SK-N-SH treated with all-trans-retinoic acid at 6 μM for 48 hours (cell line): ENCODE results near the gene MRC1.

Experiments used
- ATAC-seq: fragments of 200-7000 bp; cut with Tn5 transposase; 3 replicates; pipeline ENCODE4 v1.9.1; 2020; ENCODE audit warnings: mild to moderate bottlenecking, moderate library complexity
- ARNTL ChIP-seq: fragments of 450-650 bp; formaldehyde crosslinking; IDR thresholded peaks from 2 replicates; pipeline ENCODE4 v1.5.0; 2020; ENCODE audit warnings: low read depth, mild to moderate bottlenecking, moderate library complexity, borderline replicate concordance
- BACH2 ChIP-seq: fragments of 250-450 bp; sonication (Bioruptor Pico); IDR thresholded peaks from 2 replicates; pipeline ENCODE4 v1.9.0; 2021; ENCODE audit warnings: mild to moderate bottlenecking, borderline replicate concordance
- CSDC2 ChIP-seq: fragments of 250-450 bp; sonication (Bioruptor Pico); IDR thresholded peaks from 2 replicates; pipeline ENCODE4 v1.5.0; 2020; ENCODE audit warnings: mild to moderate bottlenecking, moderate library complexity
- ESRRG ChIP-seq: fragments of 250-450 bp; sonication (Bioruptor Pico); IDR thresholded peaks from 2 replicates; pipeline ENCODE4 v1.6.1; 2021; ENCODE audit warnings: mild to moderate bottlenecking
- GLIS3 ChIP-seq: fragments of 250-450 bp; sonication (Bioruptor Pico); IDR thresholded peaks from 2 replicates; pipeline ENCODE4 v1.5.0; 2020; ENCODE audit warnings: mild to moderate bottlenecking, moderate library complexity
- ISL1 ChIP-seq: fragments of 250-450 bp; sonication (Bioruptor Pico); IDR thresholded peaks from 2 replicates; pipeline ENCODE4 v2.1.2; 2022; ENCODE audit warnings: mild to moderate bottlenecking, moderate library complexity
- PPARA ChIP-seq: fragments of 250-450 bp; sonication (Bioruptor Pico); IDR thresholded peaks from 2 replicates; pipeline ENCODE4 v1.5.0; 2020; ENCODE audit warnings: mild to moderate bottlenecking, borderline replicate concordance
- RARB ChIP-seq: fragments of 250-450 bp; sonication (Bioruptor Pico); IDR thresholded peaks from 2 replicates; pipeline ENCODE4 v1.8.0; 2021; ENCODE audit warnings: mild to moderate bottlenecking, moderate library complexity
- SNAI2 ChIP-seq: fragments of 250-450 bp; sonication (Bioruptor Pico); IDR thresholded peaks from 2 replicates; pipeline ENCODE4 v1.5.0; 2020; ENCODE audit warnings: mild to moderate bottlenecking, moderate library complexity
- TCF4 ChIP-seq: fragments of 250-450 bp; sonication (Bioruptor Pico); IDR thresholded peaks from 2 replicates; pipeline ENCODE4 v1.8.0; 2021; ENCODE audit warnings: mild to moderate bottlenecking, moderate library complexity, borderline replicate concordance
- TOX ChIP-seq: fragments of 250-450 bp; sonication (Bioruptor Pico); IDR thresholded peaks from 2 replicates; pipeline ENCODE4 v1.8.0; 2021; ENCODE audit warnings: mild to moderate bottlenecking, moderate library complexity, borderline replicate concordance
- ZC3H10 ChIP-seq: fragments of 250-450 bp; sonication (Bioruptor Pico); IDR thresholded peaks from 2 replicates; pipeline ENCODE4 v1.5.1; 2021; ENCODE audit warnings: mild to moderate bottlenecking, moderate library complexity
- ZFP3 ChIP-seq: fragments of 250-450 bp; sonication (Bioruptor Pico); IDR thresholded peaks from 2 replicates; pipeline ENCODE4 v1.5.0; 2020; ENCODE audit warnings: mild to moderate bottlenecking, moderate library complexity
- ZFP30 ChIP-seq: fragments of 450-650 bp; formaldehyde crosslinking; IDR thresholded peaks from 2 replicates; pipeline ENCODE4 v1.5.0; 2022; ENCODE audit warnings: mild to moderate bottlenecking, moderate library complexity
- ZNF565 ChIP-seq: fragments of 450-650 bp; formaldehyde crosslinking; conservative IDR thresholded peaks from 2 replicates; pipeline ENCODE4 v1.5.0; 2020; ENCODE audit warnings: low read depth, mild to moderate bottlenecking, moderate library complexity
- ZNF70 ChIP-seq: fragments of 450-650 bp; formaldehyde crosslinking; IDR thresholded peaks from 2 replicates; pipeline ENCODE4 v1.5.0; 2020; ENCODE audit warnings: mild to moderate bottlenecking, moderate library complexity
- ZNF8 ChIP-seq: fragments of 450-650 bp; formaldehyde crosslinking; IDR thresholded peaks from 2 replicates; pipeline ENCODE4 v1.5.0; 2020; ENCODE audit warnings: mild to moderate bottlenecking, moderate library complexity
- TF ChIP-seq, protein P1 (sequence below): fragments of 250-450 bp; sonication (Bioruptor Pico); IDR thresholded peaks from 2 replicates; pipeline ENCODE4 v1.5.1; 2021; ENCODE audit warnings: mild to moderate bottlenecking, moderate library complexity
- TF ChIP-seq, protein P2 (sequence below): fragments of 250-450 bp; sonication (Bioruptor Pico); IDR thresholded peaks from 2 replicates; pipeline ENCODE4 v1.8.0; 2020; ENCODE audit warnings: mild to moderate bottlenecking, moderate library complexity, borderline replicate concordance
- TF ChIP-seq, protein P3 (sequence below): fragments of 250-450 bp; sonication (Bioruptor Pico); IDR thresholded peaks from 2 replicates; pipeline ENCODE4 v1.5.0; 2020; ENCODE audit warnings: mild to moderate bottlenecking, moderate library complexity
- TF ChIP-seq, protein P4 (sequence below): fragments of 250-450 bp; sonication (Bioruptor Pico); IDR thresholded peaks from 2 replicates; pipeline ENCODE4 v1.8.0; 2021; ENCODE audit warnings: low read depth, mild to moderate bottlenecking, moderate library complexity, borderline replicate concordance

Gene MRC1

DNA sequence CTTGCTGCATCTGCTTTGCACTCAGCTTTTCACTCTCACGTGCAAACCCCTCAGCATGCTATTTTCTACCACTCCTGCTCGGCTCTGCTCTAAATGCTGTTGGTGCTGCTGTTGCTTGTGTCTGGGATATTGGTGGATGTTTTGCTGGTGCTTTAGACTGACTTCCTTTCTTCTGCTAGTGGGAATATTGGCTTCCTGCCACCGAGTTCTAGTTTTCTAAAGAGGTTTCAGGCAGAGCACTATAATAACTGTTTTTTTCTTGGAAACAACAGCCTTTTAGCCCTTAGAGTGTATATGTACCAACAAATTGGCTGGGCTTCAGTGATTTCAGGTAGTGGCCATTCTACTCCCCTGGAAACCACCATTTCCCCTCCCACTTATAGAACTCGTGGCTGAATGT lies 29.4 kb upstream of the MRC1 start (continued):
- TF ChIP-seq, protein P1, sequence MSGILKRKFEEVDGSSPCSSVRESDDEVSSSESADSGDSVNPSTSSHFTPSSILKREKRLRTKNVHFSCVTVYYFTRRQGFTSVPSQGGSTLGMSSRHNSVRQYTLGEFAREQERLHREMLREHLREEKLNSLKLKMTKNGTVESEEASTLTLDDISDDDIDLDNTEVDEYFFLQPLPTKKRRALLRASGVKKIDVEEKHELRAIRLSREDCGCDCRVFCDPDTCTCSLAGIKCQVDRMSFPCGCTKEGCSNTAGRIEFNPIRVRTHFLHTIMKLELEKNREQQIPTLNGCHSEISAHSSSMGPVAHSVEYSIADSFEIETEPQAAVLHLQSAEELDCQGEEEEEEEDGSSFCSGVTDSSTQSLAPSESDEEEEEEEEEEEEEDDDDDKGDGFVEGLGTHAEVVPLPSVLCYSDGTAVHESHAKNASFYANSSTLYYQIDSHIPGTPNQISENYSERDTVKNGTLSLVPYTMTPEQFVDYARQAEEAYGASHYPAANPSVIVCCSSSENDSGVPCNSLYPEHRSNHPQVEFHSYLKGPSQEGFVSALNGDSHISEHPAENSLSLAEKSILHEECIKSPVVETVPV (CRISPR knock-in tag) = no peak
- TF ChIP-seq SNAI2 (no peak), ARNTL (CRISPR knock-in tag) (no peak), CSDC2 (CRISPR knock-in tag) (no peak), GLIS3 (CRISPR knock-in tag) (no peak)

DNA sequence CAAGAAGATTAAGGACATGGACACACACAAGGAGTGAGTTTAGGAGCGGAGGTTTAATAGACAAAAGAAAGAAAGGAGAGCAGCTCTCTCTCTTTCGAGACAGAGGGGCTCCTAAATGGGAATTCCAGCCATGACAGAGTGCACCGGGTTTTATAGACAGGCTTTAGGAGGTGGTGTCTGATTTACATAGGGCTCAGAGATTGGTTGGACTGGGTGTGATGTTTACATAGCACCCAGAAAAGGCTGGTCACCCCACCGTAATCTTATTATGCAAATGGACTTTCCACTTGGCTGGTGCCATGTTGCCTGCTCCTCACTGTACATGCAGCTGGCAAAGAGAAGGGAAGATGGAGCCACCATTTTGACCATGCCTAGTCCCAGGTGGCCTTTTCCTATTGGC lies 28.4 kb upstream of the MRC1 start:
- TF ChIP-seq ZNF8 (CRISPR knock-in tag) (no peak), CSDC2 (CRISPR knock-in tag) (no peak), SNAI2 (no peak), PPARA (CRISPR knock-in tag) (no peak), ESRRG (CRISPR knock-in tag) (no peak), ZNF70 (CRISPR knock-in tag) (no peak), TCF4 (no peak), ARNTL (CRISPR knock-in tag) (no peak), ZC3H10 (CRISPR knock-in tag) (no peak), RARB (no peak), ZNF565 (no peak), BACH2 (CRISPR knock-in tag) (no peak), ZFP30 (CRISPR knock-in tag) (no peak), ZFP3 (CRISPR knock-in tag) (no peak), TOX (no peak), ISL1 (no peak)
- TF ChIP-seq, protein P2, sequence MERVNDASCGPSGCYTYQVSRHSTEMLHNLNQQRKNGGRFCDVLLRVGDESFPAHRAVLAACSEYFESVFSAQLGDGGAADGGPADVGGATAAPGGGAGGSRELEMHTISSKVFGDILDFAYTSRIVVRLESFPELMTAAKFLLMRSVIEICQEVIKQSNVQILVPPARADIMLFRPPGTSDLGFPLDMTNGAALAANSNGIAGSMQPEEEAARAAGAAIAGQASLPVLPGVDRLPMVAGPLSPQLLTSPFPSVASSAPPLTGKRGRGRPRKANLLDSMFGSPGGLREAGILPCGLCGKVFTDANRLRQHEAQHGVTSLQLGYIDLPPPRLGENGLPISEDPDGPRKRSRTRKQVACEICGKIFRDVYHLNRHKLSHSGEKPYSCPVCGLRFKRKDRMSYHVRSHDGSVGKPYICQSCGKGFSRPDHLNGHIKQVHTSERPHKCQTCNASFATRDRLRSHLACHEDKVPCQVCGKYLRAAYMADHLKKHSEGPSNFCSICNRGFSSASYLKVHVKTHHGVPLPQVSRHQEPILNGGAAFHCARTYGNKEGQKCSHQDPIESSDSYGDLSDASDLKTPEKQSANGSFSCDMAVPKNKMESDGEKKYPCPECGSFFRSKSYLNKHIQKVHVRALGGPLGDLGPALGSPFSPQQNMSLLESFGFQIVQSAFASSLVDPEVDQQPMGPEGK (CRISPR knock-in tag) = no peak
- TF ChIP-seq, protein P3, sequence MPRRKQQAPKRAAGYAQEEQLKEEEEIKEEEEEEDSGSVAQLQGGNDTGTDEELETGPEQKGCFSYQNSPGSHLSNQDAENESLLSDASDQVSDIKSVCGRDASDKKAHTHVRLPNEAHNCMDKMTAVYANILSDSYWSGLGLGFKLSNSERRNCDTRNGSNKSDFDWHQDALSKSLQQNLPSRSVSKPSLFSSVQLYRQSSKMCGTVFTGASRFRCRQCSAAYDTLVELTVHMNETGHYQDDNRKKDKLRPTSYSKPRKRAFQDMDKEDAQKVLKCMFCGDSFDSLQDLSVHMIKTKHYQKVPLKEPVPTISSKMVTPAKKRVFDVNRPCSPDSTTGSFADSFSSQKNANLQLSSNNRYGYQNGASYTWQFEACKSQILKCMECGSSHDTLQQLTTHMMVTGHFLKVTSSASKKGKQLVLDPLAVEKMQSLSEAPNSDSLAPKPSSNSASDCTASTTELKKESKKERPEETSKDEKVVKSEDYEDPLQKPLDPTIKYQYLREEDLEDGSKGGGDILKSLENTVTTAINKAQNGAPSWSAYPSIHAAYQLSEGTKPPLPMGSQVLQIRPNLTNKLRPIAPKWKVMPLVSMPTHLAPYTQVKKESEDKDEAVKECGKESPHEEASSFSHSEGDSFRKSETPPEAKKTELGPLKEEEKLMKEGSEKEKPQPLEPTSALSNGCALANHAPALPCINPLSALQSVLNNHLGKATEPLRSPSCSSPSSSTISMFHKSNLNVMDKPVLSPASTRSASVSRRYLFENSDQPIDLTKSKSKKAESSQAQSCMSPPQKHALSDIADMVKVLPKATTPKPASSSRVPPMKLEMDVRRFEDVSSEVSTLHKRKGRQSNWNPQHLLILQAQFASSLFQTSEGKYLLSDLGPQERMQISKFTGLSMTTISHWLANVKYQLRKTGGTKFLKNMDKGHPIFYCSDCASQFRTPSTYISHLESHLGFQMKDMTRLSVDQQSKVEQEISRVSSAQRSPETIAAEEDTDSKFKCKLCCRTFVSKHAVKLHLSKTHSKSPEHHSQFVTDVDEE (CRISPR knock-in tag) = no peak
- TF ChIP-seq, protein P1 (CRISPR knock-in tag) = no peak
- TF ChIP-seq, protein P4, sequence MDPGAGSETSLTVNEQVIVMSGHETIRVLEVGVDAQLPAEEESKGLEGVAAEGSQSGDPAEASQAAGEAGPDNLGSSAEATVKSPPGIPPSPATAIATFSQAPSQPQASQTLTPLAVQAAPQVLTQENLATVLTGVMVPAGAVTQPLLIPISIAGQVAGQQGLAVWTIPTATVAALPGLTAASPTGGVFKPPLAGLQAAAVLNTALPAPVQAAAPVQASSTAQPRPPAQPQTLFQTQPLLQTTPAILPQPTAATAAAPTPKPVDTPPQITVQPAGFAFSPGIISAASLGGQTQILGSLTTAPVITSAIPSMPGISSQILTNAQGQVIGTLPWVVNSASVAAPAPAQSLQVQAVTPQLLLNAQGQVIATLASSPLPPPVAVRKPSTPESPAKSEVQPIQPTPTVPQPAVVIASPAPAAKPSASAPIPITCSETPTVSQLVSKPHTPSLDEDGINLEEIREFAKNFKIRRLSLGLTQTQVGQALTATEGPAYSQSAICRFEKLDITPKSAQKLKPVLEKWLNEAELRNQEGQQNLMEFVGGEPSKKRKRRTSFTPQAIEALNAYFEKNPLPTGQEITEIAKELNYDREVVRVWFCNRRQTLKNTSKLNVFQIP (CRISPR knock-in tag) = no peak
- no peak for ATAC-seq

DNA sequence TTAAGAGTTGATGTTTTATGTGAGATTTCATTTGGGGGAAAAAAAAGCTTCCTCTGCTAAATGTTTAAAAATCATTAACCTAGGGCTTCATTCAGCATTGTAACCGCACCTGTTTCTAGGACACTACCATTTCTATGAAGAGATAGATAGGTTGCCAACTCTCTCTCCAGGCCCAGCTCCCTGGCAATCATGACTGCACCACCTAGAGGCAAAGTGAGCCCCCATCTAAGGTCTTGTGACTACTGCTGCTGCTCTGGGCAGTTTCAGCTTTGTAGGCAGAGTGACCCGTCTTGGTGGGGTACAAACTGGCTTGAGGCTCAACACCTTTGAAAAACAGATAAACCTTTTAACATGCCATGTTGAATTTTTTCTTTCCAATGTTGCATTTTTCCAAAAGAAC lies 27.3 kb upstream of the MRC1 start:
- TF ChIP-seq PPARA (CRISPR knock-in tag) (no peak), ZFP30 (CRISPR knock-in tag) (no peak), ZFP3 (CRISPR knock-in tag) (no peak), ARNTL (CRISPR knock-in tag) (no peak), TCF4 (no peak), ESRRG (CRISPR knock-in tag) (no peak)
- TF ChIP-seq, protein P4 (CRISPR knock-in tag) = no peak
- TF ChIP-seq, all 23 proteins: peak for 0
- ATAC-seq = no peak
